Body of pancreas (tissue), 4 donors: ENCODE data around the gene KANSL3.

Source experiments
- POLR2A ChIP-seq, 3 donors: fragments of 450-650 bp; IDR thresholded peaks; one replicate each; pipeline ENCODE4 v1.6.1; 2016; ENCODE audit warnings: antibody characterized with exemption in 3 of 3, mild to moderate bottlenecking in 2 of 3
- TF ChIP-seq, protein P1 (sequence below), 7 experiments: fragments of 450-650 bp in 4 of 7; fragments of 200-600 bp in 3 of 7; sonication (generic) in 3 of 7; IDR thresholded peaks; one replicate each; pipeline ENCODE4 v1.5.1; 2016 to 2019; ENCODE audit warnings: antibody characterized with exemption in 7 of 7

DNA sequence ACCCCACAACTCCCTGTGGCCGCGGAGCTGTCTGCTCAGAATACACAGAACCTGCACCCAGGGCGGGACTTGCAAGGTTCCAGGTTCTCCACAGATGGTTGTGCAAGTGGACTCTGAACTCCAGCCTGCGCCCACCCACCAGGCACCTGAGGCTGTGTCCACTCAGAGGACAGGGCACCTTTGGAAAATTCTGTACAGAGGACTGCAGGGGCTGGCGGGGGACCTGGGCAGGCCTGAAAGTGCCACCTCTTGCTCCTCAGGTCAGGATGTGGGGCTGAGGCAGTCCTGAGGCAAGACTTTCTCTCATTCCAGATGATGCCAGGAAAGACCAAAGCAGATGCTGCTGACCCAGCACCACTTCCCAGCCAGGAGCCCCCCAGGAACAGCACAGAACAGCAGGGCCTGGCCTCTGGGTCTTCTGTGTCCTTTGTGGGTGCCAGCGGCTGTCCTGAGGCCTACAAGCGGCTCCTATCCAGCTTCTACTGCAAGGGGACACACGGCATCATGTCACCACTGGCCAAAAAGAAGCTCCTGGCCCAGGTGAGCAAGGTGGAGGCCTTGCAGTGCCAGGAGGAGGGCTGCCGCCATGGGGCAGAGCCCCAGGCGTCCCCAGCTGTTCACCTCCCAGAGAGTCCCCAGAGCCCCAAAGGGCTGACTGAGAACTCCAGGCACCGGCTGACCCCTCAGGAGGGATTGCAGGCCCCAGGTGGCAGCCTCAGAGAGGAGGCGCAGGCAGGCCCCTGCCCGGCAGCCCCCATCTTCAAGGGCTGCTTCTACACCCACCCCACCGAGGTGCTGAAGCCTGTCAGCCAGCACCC, 87.1 kb downstream of the KANSL3 start:
- TF ChIP-seq POLR2A (IDR thresholded peaks at IDR 0.05), result no peak
- TF ChIP-seq, protein P1, sequence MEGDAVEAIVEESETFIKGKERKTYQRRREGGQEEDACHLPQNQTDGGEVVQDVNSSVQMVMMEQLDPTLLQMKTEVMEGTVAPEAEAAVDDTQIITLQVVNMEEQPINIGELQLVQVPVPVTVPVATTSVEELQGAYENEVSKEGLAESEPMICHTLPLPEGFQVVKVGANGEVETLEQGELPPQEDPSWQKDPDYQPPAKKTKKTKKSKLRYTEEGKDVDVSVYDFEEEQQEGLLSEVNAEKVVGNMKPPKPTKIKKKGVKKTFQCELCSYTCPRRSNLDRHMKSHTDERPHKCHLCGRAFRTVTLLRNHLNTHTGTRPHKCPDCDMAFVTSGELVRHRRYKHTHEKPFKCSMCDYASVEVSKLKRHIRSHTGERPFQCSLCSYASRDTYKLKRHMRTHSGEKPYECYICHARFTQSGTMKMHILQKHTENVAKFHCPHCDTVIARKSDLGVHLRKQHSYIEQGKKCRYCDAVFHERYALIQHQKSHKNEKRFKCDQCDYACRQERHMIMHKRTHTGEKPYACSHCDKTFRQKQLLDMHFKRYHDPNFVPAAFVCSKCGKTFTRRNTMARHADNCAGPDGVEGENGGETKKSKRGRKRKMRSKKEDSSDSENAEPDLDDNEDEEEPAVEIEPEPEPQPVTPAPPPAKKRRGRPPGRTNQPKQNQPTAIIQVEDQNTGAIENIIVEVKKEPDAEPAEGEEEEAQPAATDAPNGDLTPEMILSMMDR (IDR thresholded peaks at IDR 0.05), result no peak
